K562 (cell line): ENCODE data around the gene DOK1. TPM values are rescaled to one million over a fixed set of nuclear protein-coding genes. Genes with fewer than 3 reads are reported as not detected.

ENCODE experiments used
- ATAC-seq: fragments of 200-7000 bp; cut with Tn5 transposase; 3 replicates; pipeline ENCODE4 v1.9.1; 2020; ENCODE audit warnings: moderate library complexity
- BruUV-seq: library from RNA; stranded (reverse); fragments of 400-500 nt; replicated peaks from 2 replicates; lab custom pipeline; 2021; lab: Mats Ljungman, UMichigan
- CTCF ChIA-PET: fragments of 300-600 bp; formaldehyde crosslinking; extraction: SDS; loops from one replicate; lab custom pipeline; 2021; ENCODE audit warnings: low intra/inter-chr PET ratio; lab: Yijun Ruan, JAX
- POLR2A ChIA-PET: fragments of 300-600, 350-650 bp; sonication (Branson Sonifier 250); formaldehyde crosslinking; extraction: SDS; loops from one replicate; lab custom pipeline; 2021; ENCODE audit warnings: antibody characterized with exemption, inconsistent platforms; lab: Yijun Ruan, JAX
- DNase-seq, 4 experiments: peaks; one replicate each; pipeline versions ENCODE4 v3.0.0 to v3.0.0-alpha.2; 2011 to 2018; ENCODE audit warnings: low spot score in 3 of 4, mixed read lengths in 3 of 4; ENCODE audit errors: extremely low read depth in 1 of 4
- FAIRE-seq: peaks from 2 replicates; lab custom pipeline; 2011; peaks lifted over from hg19 to GRCh38; lab: Jason Lieb, UNC
- H2AFZ ChIP-seq: 2 replicates; pipeline ENCODE4 v1.6.0; 2011; ENCODE audit warnings: low read depth, low read length, control low read depth, inconsistent platforms
- H3K27ac ChIP-seq: fragments of 200-600 bp; 3 replicates; pipeline ENCODE4 v1.8.0; 2011; ENCODE audit warnings: low read depth, mild to moderate bottlenecking, control low read depth, inconsistent platforms, low read length, moderate library complexity, mixed read lengths; ENCODE audit errors: extremely low read depth
- H3K27me3 ChIP-seq, 2 experiments: fragments of 300-600 bp in 1 of 2; 2 replicates in 1 of 2; 3 replicates in 1 of 2; pipeline versions ENCODE4 v1.6.0 to v1.8.0; 2011; ENCODE audit warnings: inconsistent platforms in 2 of 2, low read length in 2 of 2, mild to moderate bottlenecking in 1 of 2, mixed read lengths in 1 of 2, moderate library complexity in 1 of 2; ENCODE audit not compliant: control insufficient read depth in 2 of 2, insufficient read depth in 2 of 2
- H3K36me3 ChIP-seq: fragments of 300-600 bp; 3 replicates; pipeline ENCODE4 v1.8.0; 2011; ENCODE audit warnings: mild to moderate bottlenecking, low read length, inconsistent platforms; ENCODE audit not compliant: control insufficient read depth, insufficient read depth
- H3K4me1 ChIP-seq, 2 experiments: fragments of 200-600 bp in 1 of 2; replicated peaks in 1 of 2; 2 replicates in 1 of 2; 3 replicates in 1 of 2; pipeline versions ENCODE4 v1.5.1 to v1.8.0; 2011; ENCODE audit warnings: inconsistent platforms in 2 of 2, low read length in 2 of 2, mild to moderate bottlenecking in 1 of 2, mixed read lengths in 1 of 2, moderate library complexity in 1 of 2; ENCODE audit not compliant: control insufficient read depth in 2 of 2, insufficient read depth in 2 of 2
- H3K4me2 ChIP-seq: 2 replicates; pipeline ENCODE4 v1.6.1; 2011; ENCODE audit warnings: low read length, control low read depth, inconsistent platforms, mixed read lengths; ENCODE audit not compliant: insufficient read depth
- H3K4me3 ChIP-seq: fragments of 200-600 bp; sonication (generic), shearing (Covaris generic); 2 replicates; pipeline ENCODE4 v1.5.1; 2016; ENCODE audit warnings: control low read depth, inconsistent platforms
- H3K79me2 ChIP-seq: fragments of 200-600 bp; 3 replicates; pipeline ENCODE4 v1.8.0; 2011; ENCODE audit warnings: low read length, inconsistent platforms; ENCODE audit not compliant: control insufficient read depth, insufficient read depth
- H3K9ac ChIP-seq, 2 experiments: 2 replicates each; pipeline versions ENCODE4 v1.6.0 to v1.6.1; 2011; ENCODE audit warnings: low read depth in 2 of 2, low read length in 2 of 2, control low read depth in 1 of 2, inconsistent platforms in 1 of 2, mild to moderate bottlenecking in 1 of 2, mixed read lengths in 1 of 2; ENCODE audit not compliant: insufficient read depth in 1 of 2
- H3K9me1 ChIP-seq: one replicate; pipeline ENCODE4 v1.6.0; 2011; ENCODE audit warnings: inconsistent platforms, mild to moderate bottlenecking, low read length, moderate library complexity; ENCODE audit not compliant: control insufficient read depth, insufficient read depth
- H3K9me3 ChIP-seq: replicated peaks from 2 replicates; pipeline ENCODE4 v1.5.1; 2011; ENCODE audit warnings: low read depth, low read length, inconsistent platforms; ENCODE audit not compliant: control insufficient read depth, insufficient read depth
- H4K20me1 ChIP-seq: replicated peaks from 2 replicates; pipeline ENCODE4 v1.6.1; 2011; ENCODE audit warnings: low read length, inconsistent platforms, mixed read lengths; ENCODE audit not compliant: control insufficient read depth, insufficient read depth
- CBX2 ChIP-seq: fragments of 200-600 bp; sonication (generic); IDR thresholded peaks from one replicate; pipeline ENCODE4 v1.6.1; 2012; ENCODE audit warnings: mild to moderate bottlenecking, low read length, inconsistent platforms; ENCODE audit not compliant: insufficient read depth, poor library complexity, severe bottlenecking
- MECOM ChIP-seq: fragments of 250-450 bp; sonication (Bioruptor Pico); IDR thresholded peaks from 2 replicates; pipeline ENCODE4 v1.8.0; 2022; ENCODE audit warnings: inconsistent platforms
- NCOA2 ChIP-seq, 2 experiments: fragments of 450-650 bp; IDR thresholded peaks; 2 replicates each; pipeline ENCODE4 v1.6.1; 2018; ENCODE audit warnings: mild to moderate bottlenecking in 2 of 2, moderate library complexity in 1 of 2; ENCODE audit not compliant: partially characterized antibody in 2 of 2
- TEAD2 ChIP-seq: fragments of 450-650 bp; IDR thresholded peaks from 2 replicates; pipeline ENCODE4 v1.6.1; 2016; ENCODE audit warnings: missing genetic modification characterization, control low read depth, missing compliant biosample characterization
- ZNF263 ChIP-seq: sonication (generic); formaldehyde crosslinking; IDR thresholded peaks from 2 replicates; pipeline ENCODE4 v1.8.0; 2022; ENCODE audit warnings: mild to moderate bottlenecking, missing genetic modification reagents, borderline replicate concordance
- ZNF282 ChIP-seq: sonication (generic); formaldehyde crosslinking; IDR thresholded peaks from 2 replicates; pipeline ENCODE4 v1.8.1; 2023; ENCODE audit warnings: missing genetic modification reagents
- ZNF586 ChIP-seq: fragments of 450-650 bp; formaldehyde crosslinking; conservative IDR thresholded peaks from 2 replicates; pipeline ENCODE4 v1.4.0; 2020; ENCODE audit warnings: mild to moderate bottlenecking, moderate library complexity
- WGBS: fragments of 100-300 bp; shearing (Covaris generic); methylation state at CpG from one replicate; pipeline ENCODE4 v1.1.6; 2016; ENCODE audit warnings: low coverage, mixed read lengths; ENCODE audit not compliant: insufficient coverage; ENCODE audit errors: missing lambda C conversion rate; 5-methylcytosine and 5-hydroxymethylcytosine counted together
- in situ Hi-C: fragments of 300-500 bp; cut with MboI; formaldehyde crosslinking; loops from 4 replicates; pipeline ENCODE4 v1.15.0; 2018; ENCODE audit warnings: inconsistent platforms, mixed read lengths
- intact Hi-C: fragments of 100-400 bp; cut with micrococcal nuclease; formaldehyde crosslinking; loops from 2 replicates; pipeline ENCODE4 v1.14.2; 2022
- polyA plus RNA-seq, 8 experiments: library from polyadenylated mRNA; depleted of rRNA in 4 of 8; stranded (reverse) in 5 of 8; unstranded in 3 of 8; fragments of >200 nt; fragmentation: Nextera tagmentation in 2 of 8; fragmentation: Illumina TruSeq in 1 of 8; extraction: Ambion mirVana in 2 of 8; extraction: Trizol in 1 of 8; gene quantifications; 2 replicates each; pipeline versions ENCODE4 v1.2.1 to v1.2.3, GENCODE V29; 2011 to 2014; ENCODE audit warnings: inconsistent platforms in 1 of 8, missing spikeins in 1 of 8
- total RNA-seq, 7 experiments: library from RNA; depleted of rRNA in 6 of 7; stranded (reverse); fragments of >200 nt in 6 of 7; fragmentation: Illumina TruSeq in 2 of 7; extraction: Trizol in 2 of 7; gene quantifications; 2 replicates each; pipeline versions ENCODE4 v1.2.1 to v1.2.3, GENCODE V29; 2011 to 2021; ENCODE audit warnings: low replicate concordance in 1 of 7
- TF ChIP-seq, protein P1 (sequence below): sonication (generic); formaldehyde crosslinking; IDR thresholded peaks from 2 replicates; pipeline ENCODE4 v1.8.1; 2023; ENCODE audit warnings: mild to moderate bottlenecking, missing genetic modification reagents

The DOK1 gene
- total and polyA plus RNA-seq, 9 of the 15 experiments (the other 6 are each of a cell fraction or from before 2014, with no cell fraction given) = 0.59 to 36.4 (median 16.1) TPM

GRCh38 chr2:74515981-74516633, 38.4 kb upstream of the DOK1 start (continued):
- TF ChIP-seq, protein P1, sequence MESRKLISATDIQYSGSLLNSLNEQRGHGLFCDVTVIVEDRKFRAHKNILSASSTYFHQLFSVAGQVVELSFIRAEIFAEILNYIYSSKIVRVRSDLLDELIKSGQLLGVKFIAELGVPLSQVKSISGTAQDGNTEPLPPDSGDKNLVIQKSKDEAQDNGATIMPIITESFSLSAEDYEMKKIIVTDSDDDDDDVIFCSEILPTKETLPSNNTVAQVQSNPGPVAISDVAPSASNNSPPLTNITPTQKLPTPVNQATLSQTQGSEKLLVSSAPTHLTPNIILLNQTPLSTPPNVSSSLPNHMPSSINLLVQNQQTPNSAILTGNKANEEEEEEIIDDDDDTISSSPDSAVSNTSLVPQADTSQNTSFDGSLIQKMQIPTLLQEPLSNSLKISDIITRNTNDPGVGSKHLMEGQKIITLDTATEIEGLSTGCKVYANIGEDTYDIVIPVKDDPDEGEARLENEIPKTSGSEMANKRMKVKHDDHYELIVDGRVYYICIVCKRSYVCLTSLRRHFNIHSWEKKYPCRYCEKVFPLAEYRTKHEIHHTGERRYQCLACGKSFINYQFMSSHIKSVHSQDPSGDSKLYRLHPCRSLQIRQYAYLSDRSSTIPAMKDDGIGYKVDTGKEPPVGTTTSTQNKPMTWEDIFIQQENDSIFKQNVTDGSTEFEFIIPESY (CRISPR knock-in tag) = peak; percentile 35; the same call in 1 of the 2 replicates
- no peak for TF ChIP-seq MECOM (CRISPR knock-in tag)

GRCh38 chr2:74516650-74517049, 37.9 kb upstream of the DOK1 start:
- POLR2A ChIA-PET = interaction anchor here (1.5 kb wide), 1 partner anchor 11 kb away, joined by 5 read pairs; no protein-coding TSS in a partner anchor
- no peak for ATAC-seq
- H3K27me3 ChIP-seq = no peaks in the 10 kb centered on the region

More at GRCh38 chr2:74516650-74517049, 37.9 kb upstream of the DOK1 start:
- BruUV-seq = no TSS peak
- H4K20me1 ChIP-seq = no peaks in the 10 kb centered on the region
- H3K4me3 ChIP-seq = no peak overlapping the region
- DNase-seq = no peak
- H3K4me1 ChIP-seq = peaks cover 0 to 19% of the 10 kb centered on the region in 2 experiments; a peak in 3 of 5 replicates
- H2AFZ ChIP-seq = no peak overlapping the region
- no peaks in the 10 kb centered on the region for H3K9me1 ChIP-seq
- no peak for FAIRE-seq
- intact Hi-C loops = no loop called here
- CTCF ChIA-PET = no interaction called here
- no peak overlapping the region for H3K4me2 ChIP-seq
- no peaks in the 10 kb centered on the region for H3K79me2 ChIP-seq
- no peaks in the 10 kb centered on the region for H3K9me3 ChIP-seq
- H3K9ac ChIP-seq = no peak overlapping the region
- H3K36me3 ChIP-seq = no peaks in the 10 kb centered on the region
- TF ChIP-seq ZNF263 (CRISPR knock-in tag) = no peak
- no peak for TF ChIP-seq NCOA2 (IDR thresholded peaks at IDR 0.05; ENCODE audit: partially characterized antibody in 2 of 2)
- TF ChIP-seq TEAD2 (tag) = no peak
- TF ChIP-seq ZNF282 = no peak
- TF ChIP-seq CBX2 = no peak
- TF ChIP-seq ZNF586 (CRISPR knock-in tag) = no peak
- in situ Hi-C loops = no loop called here
- 78% methylated on average over 10 of the region's 13 CpGs for WGBS
- no peak overlapping the region for H3K27ac ChIP-seq
